Right lobe of liver (tissue), 4 donors: ENCODE measurements around the gene NF1.

Experiments
- POLR2A ChIP-seq: fragments of 450-650 bp; IDR thresholded peaks from one replicate; pipeline ENCODE4 v1.6.1; 2017; ENCODE audit warnings: antibody characterized with exemption, mild to moderate bottlenecking
- TF ChIP-seq, protein P1 (sequence below), 4 donors: fragments of 200-600 bp in 3 of 4; fragments of 450-650 bp in 1 of 4; IDR thresholded peaks; one replicate each; pipeline versions ENCODE4 v1.5.1 to v1.8.0; 2016 to 2022; ENCODE audit warnings: antibody characterized with exemption in 4 of 4, mild to moderate bottlenecking in 2 of 4
- donor health status: DM: no; HTN: no; CAD: no.
- donor health status: DM: no; HTN: no; CAD: no.
- donor health status: DM: no; HTN: yes; CAD: no.

DNA sequence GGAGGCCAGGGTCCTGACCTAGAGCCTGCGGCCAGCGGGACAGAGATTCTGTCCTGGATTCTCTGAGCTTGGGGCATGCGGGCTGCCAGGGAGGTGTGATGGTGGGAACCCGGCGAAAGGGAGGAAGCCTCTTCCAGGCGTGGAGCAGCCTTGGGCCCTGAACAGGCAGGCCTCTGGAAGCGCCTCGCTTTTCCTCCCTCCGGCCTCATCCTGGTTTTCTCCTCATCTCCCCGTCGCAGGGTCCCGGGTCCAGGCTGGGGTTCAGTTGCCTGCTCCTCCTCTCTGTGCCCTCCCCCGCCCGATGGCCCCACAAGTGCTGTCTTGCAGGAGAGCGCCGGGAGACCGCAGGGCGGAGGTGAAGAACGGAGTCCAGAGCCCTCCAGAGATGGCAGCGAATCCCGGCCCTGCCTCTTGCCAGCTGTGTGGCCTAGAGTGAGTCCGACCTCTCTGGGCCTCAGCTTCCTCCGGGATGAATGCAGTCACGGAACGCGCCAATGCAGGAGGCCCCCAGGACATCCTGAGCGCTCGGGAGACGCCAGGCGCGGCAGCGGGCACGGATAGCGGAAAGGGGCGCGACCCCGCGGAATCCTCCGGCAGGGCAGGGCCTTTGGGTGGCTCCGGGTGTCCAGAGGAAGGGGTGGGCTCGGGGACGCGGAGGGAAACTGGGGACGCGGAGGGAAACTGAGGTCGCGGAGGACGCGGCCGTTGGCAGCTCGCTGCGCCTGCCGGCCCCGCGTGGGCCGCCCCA, 296.1 kb downstream of the NF1 start:
- TF ChIP-seq, protein P1, sequence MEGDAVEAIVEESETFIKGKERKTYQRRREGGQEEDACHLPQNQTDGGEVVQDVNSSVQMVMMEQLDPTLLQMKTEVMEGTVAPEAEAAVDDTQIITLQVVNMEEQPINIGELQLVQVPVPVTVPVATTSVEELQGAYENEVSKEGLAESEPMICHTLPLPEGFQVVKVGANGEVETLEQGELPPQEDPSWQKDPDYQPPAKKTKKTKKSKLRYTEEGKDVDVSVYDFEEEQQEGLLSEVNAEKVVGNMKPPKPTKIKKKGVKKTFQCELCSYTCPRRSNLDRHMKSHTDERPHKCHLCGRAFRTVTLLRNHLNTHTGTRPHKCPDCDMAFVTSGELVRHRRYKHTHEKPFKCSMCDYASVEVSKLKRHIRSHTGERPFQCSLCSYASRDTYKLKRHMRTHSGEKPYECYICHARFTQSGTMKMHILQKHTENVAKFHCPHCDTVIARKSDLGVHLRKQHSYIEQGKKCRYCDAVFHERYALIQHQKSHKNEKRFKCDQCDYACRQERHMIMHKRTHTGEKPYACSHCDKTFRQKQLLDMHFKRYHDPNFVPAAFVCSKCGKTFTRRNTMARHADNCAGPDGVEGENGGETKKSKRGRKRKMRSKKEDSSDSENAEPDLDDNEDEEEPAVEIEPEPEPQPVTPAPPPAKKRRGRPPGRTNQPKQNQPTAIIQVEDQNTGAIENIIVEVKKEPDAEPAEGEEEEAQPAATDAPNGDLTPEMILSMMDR (IDR thresholded peaks at IDR 0.05), result no peak
- no peak for TF ChIP-seq POLR2A
